GM18870 (cell line): ENCODE results near the gene UBA1.

Experiments
- ATAC-seq: cut with Tn5 transposase; IDR thresholded peaks from one replicate; pipeline ENCODE4 v1.9.1; 2021; ENCODE audit warnings: moderate library complexity; ENCODE audit not compliant: unreplicated experiment

Gene UBA1

DNA sequence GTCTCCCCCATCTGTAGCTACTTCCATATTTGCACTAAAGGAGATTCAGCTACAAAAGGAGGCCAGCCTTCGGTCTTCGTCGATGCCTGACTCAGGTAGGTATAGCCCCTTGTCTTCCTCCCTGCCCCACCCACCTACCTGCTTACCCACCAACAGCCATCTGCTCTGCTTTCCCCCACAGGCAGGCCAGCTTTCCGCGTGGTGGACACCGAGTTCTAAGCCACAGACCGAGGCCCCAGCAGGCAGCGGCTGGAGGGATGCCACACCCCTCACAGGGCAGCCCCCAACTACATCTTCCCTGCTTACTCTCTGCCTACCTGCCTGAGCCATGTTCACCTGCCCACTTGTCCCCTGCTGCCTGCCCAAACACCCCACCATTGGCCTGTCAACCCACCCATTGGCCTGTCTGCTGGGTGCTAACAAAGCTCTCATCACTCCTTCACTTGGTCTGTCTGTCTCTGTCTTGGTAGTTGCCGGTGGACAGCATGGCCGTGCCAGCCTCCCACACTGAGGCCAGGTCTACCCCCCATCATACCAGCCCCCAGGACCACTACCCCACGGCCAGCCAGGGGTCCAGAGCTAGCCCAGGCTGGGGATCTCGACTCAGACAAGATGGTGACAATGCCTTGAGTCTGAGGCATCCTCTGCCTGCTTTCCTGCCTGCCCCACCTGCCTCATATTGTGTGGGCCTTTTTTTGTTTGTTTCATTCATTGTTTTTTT is 35.1 kb downstream of the UBA1 start:
- ATAC-seq, result no peak

DNA sequence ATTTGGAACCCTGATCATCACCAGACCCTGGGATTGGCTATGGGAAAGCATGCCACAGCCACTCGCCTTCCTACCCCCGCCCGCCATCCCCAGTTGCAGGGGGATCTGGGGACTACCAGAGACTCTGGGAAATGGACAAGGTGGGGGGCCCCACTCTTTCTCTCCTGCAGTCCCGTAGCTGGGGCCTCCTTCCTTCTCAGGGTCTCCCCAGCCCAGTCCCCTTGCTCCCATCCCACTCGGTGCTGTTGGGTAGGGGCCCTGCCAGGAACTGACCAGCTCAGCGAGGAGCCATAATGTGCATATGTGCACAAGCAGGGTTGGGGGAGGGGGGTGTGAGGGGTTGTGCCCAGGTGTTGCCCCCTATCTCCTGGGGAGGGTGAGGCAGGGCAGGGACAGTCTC is 35.8 kb downstream of the UBA1 start:
- ATAC-seq, result no peak

DNA sequence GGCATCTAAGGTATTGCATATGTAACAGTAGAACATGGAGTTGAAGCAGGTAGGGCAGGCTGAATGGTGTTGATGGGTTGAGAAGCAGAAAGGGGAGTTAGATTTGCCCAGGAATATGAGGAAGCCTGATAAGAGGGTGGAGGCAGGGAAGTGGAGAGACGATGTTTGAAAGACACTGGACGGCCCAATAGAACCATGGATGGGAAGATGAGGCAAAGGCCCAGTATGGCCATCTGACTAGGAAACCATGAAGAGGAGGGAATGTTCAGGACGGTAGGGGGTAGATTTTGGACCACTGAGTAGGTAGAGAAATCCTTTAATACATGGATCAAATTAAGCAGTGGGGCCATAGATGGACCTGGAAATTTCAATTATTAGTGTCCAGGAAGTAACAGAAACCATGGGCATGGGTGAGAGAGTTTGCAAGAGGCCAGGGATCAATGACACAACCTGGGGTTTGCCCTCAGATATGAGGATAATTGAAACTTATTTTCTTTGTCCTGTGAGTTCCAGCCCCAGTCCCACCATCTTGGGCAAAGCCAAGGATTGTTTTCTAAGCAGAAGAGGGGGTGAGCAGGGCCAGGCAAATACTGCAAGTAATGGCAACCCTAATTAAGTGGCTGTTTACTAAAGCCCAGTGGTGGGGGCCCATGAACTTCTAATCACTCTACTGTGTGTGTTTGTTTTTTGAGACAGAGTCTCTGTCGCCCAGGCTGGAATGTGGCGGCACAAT is 36.7 kb downstream of the UBA1 start:
- no peak for ATAC-seq

DNA sequence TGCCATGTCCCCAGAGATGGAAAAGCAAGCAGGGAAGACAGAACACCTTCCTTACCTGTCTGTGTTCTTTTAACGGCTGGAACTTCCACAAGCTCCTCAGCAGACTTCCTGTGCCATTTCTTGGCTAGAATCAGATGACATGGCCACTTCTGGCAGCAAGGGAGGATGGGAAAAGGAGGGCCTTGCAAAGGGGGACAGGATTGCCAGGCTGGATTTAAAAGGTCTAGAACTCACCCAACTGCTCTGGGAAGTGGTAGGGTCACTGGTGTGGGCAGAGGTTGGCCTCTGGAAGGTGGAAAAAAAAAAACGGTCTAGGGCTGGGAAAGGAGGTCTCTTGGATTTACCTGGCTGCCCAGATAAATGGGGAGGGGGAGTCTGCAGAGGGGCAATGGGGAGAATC is 37.5 kb downstream of the UBA1 start:
- ATAC-seq, result no peak

DNA sequence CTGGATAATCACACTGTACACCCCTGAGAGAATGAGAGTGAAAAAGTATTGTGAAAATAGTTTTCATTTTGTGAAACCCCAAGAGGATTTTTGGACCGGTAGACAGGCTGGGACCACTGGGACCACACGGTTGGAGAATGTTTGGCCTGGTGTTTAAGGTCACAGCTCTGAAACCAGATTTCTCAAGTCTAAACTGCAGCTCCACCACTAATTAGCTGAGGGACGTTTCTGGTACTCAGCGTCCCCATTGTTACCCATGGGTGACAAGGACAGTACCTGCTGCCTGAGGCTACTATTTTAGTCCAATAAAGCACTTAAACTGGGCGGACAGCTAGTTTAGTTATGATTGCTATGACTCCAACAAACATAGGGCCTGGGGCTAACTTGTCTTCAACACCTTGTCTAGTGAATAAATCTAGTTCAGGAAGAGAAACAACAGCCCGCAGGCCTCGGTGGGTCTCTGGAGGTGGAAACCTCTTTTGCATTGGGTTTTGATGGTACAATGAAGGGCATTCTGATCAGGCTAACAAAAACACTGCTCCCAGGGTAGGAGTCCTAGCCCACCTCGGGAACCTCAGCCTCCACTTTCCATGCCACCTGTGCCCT is 38.7 kb downstream of the UBA1 start:
- no peak for ATAC-seq

DNA sequence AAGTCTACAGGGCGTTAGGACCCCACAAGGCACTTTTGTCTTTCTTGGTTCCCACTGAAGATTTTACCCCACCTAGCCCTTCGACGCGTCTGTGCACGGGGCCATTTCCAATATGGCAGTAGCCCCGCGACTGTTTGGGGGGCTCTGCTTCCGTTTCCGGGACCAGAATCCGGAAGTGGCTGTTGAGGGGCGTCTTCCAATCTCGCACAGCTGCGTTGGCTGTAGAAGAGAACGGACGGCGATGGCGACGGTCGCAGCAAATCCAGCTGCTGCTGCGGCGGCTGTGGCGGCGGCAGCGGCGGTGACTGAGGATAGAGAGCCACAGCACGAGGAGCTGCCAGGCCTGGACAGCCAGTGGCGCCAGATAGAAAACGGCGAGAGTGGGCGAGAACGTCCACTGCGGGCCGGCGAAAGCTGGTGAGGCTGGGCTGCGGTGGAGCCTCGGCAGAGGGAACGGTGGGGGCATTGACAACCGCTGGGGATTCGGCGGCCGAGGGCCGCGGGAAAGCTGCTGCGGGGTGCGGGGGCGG is 39.2 kb downstream of the UBA1 start, which contains the start of gene USP11:
USP11 (plus strand) TSS at position 207 of the 530 bp plus-strand sequence; CDS start at position 242, 35 bp downstream.
- no peak for ATAC-seq

DNA sequence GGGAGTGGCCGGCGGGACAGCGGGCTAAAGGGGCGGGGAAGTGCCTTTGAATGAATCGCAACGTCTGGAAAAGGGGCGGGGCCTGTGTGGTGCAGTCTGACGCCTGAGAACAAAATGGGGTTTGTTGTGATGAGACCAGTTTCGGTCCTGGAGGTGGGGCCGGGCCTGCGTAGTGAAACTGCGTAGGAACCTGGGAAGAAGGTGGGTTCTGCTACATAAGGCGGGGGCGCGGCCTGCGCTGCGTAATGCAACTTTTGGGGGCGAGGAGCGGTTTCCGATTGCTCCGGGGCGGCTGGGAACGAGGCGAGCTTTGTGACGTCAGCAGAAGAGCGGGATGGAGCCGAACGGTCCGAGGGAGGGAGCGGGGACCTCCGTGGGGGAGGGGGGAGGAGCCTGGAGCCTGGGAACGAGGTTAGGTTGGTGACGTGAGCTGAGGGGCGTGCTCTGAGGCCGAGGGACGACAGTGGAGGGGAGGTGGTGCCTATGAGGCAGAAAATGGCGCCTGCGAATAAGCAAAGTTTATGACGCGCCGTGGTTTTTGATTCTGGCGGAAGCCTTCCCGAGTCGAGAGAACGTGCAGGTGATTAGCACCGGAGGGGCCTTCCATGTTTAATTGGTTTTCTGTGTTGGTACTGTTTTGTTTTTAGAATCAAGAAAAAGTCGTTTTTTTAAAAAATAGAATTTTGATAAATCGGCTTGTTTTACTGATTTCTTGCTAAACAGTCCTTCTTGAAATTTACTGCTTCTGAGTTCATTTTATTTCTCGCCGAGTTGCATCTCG is 39.9 kb downstream of the UBA1 start:
- peak; percentile 82 for ATAC-seq

DNA sequence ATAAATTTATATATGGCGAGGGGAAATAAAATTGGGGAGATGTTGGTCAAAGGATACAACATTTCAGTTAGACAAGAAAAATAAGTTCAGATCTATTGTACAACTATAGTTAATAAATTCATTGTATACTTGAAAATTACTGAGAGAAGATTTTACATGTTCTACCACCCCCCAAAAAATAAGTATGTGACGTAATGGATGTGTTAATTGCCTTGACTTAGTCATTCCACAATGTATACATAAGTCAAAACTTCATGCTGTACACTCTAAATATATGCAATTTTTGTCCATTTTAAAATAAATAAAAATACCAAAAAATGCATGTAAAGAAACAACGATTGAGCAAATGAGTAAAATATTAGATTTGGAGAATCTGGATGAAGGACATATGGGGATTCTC is 41.0 kb downstream of the UBA1 start:
- no peak for ATAC-seq

DNA sequence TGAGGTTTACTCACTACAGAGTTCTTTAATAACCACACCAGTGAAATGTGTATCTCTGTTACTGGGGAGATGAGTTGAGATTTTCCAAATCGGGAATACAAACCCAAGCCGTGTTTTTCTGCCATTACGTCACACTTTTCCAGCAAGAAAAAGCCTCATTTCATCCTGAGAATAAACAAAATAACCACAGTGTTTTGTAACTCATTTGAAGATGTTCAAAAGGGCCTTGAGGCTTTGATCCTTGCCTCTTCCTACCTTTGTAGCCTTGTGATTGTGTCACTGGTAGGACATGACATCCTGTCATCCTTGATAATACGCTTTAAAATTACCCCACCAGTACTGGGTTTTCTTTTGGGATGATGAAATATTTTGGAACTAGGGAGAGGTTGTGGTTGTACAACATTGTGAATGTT is 42.1 kb downstream of the UBA1 start:
- no peak for ATAC-seq

DNA sequence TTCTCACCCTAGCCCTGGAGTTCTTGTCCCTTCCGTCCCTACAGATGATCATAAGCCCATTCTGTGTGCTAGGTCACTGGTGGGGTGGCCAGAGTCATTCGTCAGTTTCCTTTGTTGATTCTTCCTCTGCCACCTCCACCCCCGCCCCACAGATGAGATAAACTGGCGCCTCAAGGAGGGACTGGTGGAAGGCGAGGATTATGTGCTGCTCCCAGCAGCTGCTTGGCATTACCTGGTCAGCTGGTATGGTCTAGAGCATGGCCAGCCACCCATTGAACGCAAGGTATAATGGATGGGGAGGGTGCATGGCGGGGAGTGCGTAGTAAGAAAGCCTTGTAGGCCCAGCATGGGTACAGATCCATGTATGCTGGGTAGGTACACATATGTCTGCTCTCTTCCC is 45.6 kb downstream of the UBA1 start:
- ATAC-seq, result no peak

DNA sequence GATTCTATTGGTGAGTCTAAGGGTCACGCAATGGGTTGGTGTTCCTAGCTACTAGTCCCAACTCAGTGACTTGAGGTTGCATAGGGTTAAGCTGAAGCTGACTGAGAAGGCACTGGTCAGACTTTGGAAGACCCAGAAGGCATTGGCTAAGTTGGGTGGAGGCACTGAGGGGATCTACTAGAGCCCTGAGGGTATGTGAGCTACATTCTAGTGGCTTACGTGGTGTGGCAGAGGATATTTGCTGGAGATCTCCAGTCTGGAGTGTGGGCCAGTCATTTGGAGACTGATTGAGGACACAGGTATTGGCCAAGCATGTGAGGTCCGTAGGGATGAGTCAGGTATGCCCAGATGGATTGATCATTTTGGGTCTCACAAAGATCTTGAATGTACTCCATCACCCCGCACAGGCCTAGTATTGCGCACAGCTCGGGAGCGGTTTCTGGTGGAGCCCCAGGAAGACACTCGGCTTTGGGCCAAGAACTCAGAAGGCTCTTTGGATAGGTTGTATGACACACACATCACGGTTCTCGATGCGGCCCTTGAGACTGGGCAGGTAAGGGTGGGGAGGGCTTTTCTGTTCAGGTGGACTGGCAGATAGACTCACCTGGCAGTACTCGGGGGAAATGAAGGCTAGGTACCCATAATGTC is 46.4 kb downstream of the UBA1 start:
- no peak for ATAC-seq

DNA sequence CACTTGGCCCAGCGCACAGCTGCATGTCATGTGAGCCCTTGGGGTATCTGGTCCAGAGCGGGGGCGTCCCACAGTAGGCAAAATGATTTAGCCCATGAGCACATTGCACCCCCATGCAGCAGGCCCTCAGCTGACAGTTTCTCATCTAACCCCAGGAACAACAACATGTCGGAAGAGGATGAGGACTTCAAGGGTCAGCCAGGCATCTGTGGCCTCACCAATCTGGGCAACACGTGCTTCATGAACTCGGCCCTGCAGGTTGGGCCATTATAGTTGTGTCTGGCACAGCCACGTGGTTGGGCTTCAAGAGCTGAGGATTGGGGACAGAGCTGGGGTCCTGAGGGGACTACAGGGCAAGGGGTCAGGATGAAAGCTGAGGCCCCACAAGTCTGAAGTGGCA is 47.0 kb downstream of the UBA1 start:
- ATAC-seq, result no peak

DNA sequence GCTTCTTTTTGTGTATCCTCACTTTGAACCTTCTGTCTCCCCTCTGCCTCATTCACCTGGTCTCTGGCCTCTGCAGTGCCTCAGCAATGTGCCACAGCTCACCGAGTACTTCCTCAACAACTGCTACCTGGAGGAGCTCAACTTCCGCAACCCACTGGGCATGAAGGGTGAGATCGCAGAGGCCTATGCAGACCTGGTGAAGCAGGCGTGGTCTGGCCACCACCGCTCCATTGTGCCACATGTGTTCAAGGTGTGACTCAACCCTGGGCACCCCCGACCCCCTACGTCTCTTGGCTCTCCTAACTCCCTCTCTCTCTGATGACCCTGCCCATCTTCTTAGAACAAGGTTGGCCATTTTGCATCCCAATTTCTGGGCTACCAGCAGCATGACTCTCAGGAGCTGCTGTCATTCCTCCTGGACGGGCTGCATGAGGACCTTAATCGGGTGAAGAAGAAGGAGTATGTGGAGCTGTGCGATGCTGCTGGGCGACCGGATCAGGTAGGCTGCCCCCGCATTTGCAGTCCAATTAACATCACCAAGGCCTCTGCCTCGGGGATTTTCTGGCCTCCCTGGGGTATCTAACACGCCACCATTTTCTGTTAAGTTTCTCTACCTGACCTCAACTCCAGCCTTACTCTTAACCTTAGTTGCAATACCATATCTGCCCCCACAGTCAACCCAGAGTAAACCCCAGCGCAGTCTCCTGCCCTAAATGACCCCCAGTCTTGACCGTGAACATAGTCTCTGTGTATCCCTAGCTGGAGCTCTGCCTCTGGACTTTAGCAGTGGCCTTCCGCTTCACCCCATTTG is 47.8 kb downstream of the UBA1 start:
- no peak for ATAC-seq

DNA sequence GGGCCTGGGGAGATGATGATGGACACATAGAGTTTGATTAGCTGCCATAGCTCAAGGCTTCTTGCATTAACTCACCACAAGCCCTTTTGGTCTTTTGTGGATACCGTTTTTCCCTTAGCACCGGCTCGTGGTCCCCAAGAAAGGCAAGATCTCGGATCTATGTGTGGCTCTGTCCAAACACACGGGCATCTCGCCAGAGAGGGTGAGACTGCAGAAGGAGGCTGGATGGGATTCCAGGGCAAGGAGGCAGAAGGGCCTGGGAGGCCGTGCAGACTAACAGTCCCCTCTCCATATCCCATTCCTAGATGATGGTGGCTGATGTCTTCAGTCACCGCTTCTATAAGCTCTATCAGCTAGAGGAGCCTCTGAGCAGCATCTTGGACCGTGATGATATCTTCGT is 48.7 kb downstream of the UBA1 start:
- no peak for ATAC-seq

DNA sequence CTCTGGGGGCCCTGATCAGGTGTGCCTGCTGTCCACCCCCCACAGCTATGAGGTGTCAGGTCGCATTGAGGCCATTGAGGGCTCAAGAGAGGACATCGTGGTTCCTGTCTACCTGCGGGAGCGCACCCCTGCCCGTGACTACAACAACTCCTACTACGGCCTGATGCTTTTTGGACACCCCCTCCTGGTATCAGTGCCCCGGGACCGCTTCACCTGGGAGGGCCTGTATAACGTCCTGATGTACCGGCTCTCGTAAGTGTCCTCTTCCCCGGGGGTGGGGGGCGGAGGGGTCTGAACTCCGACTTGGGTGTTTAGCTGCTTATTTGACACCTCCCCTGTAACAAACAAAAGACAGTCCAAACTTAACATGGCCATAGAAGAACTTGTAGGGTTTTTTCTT is 49.7 kb downstream of the UBA1 start:
- ATAC-seq, result no peak

DNA sequence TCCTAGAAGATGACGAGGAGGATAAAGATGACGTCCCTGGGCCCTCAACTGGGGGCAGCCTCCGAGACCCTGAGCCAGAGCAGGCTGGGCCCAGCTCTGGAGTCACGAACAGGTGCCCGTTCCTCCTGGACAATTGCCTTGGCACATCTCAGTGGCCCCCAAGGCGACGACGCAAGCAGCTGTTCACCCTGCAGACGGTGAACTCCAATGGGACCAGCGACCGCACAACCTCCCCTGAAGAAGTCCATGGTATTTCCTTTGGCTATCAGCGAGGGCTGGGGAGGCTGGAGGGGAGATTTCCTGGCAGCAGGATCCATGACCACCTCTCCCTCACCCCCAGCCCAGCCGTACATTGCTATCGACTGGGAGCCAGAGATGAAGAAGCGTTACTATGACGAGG is 51.0 kb downstream of the UBA1 start:
- ATAC-seq, result no peak

DNA sequence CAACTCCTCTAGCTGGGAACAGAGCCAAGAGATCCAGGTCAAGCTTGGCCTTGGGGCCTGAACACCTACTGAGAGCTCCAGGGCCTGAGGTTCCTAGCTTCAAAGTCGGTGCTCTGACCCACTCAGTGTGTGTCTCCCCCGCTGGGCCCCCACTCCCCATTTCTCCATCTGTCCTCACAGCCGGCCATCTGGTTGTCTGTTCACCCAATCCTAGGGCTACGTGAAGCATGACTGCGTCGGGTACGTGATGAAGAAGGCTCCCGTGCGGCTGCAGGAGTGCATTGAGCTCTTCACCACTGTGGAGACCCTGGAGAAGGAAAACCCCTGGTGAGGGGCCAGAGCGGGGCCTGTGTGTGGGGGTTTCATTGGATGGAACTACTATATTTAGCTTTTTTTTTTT is 51.5 kb downstream of the UBA1 start:
- no peak for ATAC-seq

DNA sequence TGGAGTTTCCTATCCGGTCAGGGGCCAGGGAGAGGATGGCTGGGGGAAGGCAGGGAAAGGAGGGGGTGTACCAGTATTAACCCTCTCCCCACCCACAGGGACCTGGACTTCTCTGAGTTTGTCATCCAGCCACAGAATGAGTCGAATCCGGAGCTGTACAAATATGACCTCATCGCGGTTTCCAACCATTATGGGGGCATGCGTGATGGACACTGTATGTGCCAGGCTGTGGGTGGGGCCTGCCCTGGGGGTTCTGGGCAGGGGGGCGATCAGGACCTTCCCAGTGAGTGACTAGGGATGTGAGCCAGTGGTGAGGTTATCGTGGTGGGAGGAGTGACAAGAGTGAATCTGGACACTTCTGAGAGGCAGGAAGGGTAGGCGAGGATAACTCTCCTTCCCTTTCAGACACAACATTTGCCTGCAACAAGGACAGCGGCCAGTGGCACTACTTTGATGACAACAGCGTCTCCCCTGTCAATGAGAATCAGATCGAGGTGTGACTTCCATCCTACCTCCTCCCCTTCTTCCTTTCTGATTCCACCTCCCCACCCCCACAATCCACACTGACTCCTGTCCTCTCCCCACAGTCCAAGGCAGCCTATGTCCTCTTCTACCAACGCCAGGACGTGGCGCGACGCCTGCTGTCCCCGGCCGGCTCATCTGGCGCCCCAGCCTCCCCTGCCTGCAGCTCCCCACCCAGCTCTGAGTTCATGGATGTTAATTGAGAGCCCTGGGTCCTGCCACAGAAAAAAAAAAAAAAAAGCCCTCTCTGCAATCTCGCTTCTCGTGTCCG is 53.8 kb downstream of the UBA1 start:
- no peak for ATAC-seq

DNA sequence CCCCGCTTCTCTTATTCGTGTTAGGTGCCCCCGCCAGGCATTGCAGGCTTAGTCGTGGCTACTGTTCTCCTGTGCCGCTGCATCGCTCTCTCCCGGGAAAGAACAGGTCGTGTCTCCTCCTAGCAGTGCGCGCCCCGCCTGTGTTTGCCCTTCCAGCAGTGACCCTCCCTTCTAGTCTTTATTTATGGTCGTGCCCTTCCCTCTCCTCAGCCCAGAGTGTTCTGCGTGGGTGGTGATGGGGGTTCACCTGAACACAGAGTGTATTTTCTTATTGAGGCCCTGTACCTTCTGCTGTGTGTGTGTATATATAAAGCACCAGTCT is 54.3 kb downstream of the UBA1 start:
- ATAC-seq, result no peak
